HEK293T (cell line): ENCODE data around the gene MFAP2.
"Not testable (repeated sequence)": the region's sequence is repeated elsewhere in the genome, so short reads cannot be mapped to it uniquely, and the experiment has no call there.

Source experiments
- CTCF ChIA-PET: fragments of 350-600 bp; formaldehyde crosslinking; extraction: SDS; loops from one replicate; lab custom pipeline; 2021; ENCODE audit warnings: antibody characterized with exemption, inconsistent platforms; lab: Yijun Ruan, JAX
- POLR2A ChIA-PET: fragments of 350-600 bp; formaldehyde crosslinking; extraction: SDS; loops from one replicate; lab custom pipeline; 2020; ENCODE audit warnings: antibody characterized with exemption, inconsistent platforms; lab: Yijun Ruan, JAX
- DNase-seq: peaks from one replicate; pipeline ENCODE4 v3.0.0; 2012; ENCODE audit warnings: mixed read lengths; ENCODE audit errors: extremely low spot score
- ARNT ChIP-seq: fragments of 450-650 bp; IDR thresholded peaks from 2 replicates; pipeline ENCODE4 v1.6.1; 2017; ENCODE audit warnings: mild to moderate bottlenecking
- BHLHE40 ChIP-seq: fragments of 450-650 bp; IDR thresholded peaks from 2 replicates; pipeline ENCODE4 v1.6.1; 2016; ENCODE audit warnings: mild to moderate bottlenecking, moderate library complexity, borderline replicate concordance
- CTBP1 ChIP-seq: fragments of 450-650 bp; IDR thresholded peaks from 2 replicates; pipeline ENCODE4 v1.6.1; 2016; ENCODE audit warnings: borderline replicate concordance
- ELF4 ChIP-seq: fragments of 450-650 bp; IDR thresholded peaks from 2 replicates; pipeline ENCODE4 v1.6.1; 2017; ENCODE audit warnings: antibody characterized with exemption
- FOXK2 ChIP-seq: fragments of 450-650 bp; IDR thresholded peaks from 2 replicates; pipeline ENCODE4 v1.6.1; 2016; ENCODE audit warnings: mild to moderate bottlenecking
- FOXM1 ChIP-seq: fragments of 450-650 bp; IDR thresholded peaks from 2 replicates; pipeline ENCODE4 v1.6.1; 2017; ENCODE audit warnings: mild to moderate bottlenecking, borderline replicate concordance
- HDGF ChIP-seq: fragments of 450-650 bp; IDR thresholded peaks from 2 replicates; pipeline ENCODE4 v1.6.1; 2017; ENCODE audit warnings: antibody characterized with exemption, borderline replicate concordance
- L3MBTL2 ChIP-seq: fragments of 450-650 bp; conservative IDR thresholded peaks from 2 replicates; pipeline ENCODE4 v1.6.1; 2016; ENCODE audit warnings: mild to moderate bottlenecking
- LEF1 ChIP-seq: fragments of 450-650 bp; IDR thresholded peaks from 2 replicates; pipeline ENCODE4 v1.6.1; 2017; ENCODE audit warnings: mild to moderate bottlenecking, borderline replicate concordance
- NFRKB ChIP-seq: fragments of 450-650 bp; IDR thresholded peaks from 2 replicates; pipeline ENCODE4 v1.6.1; 2016; ENCODE audit warnings: mild to moderate bottlenecking, moderate library complexity
- SP1 ChIP-seq: fragments of 450-650 bp; IDR thresholded peaks from 2 replicates; pipeline ENCODE4 v1.6.1; 2017
- SUZ12 ChIP-seq: fragments of 450-650 bp; IDR thresholded peaks from 2 replicates; pipeline ENCODE4 v1.6.1; 2016; ENCODE audit warnings: mild to moderate bottlenecking
- TARDBP ChIP-seq: fragments of 450-650 bp; IDR thresholded peaks from 2 replicates; pipeline ENCODE4 v1.6.1; 2016
- ZNF384 ChIP-seq: fragments of 450-650 bp; IDR thresholded peaks from 2 replicates; pipeline ENCODE4 v1.6.1; 2016
- TF ChIP-seq, protein P1 (sequence below): fragments of 450-650 bp; IDR thresholded peaks from 2 replicates; pipeline ENCODE4 v1.6.1; 2016

Gene MFAP2

DNA sequence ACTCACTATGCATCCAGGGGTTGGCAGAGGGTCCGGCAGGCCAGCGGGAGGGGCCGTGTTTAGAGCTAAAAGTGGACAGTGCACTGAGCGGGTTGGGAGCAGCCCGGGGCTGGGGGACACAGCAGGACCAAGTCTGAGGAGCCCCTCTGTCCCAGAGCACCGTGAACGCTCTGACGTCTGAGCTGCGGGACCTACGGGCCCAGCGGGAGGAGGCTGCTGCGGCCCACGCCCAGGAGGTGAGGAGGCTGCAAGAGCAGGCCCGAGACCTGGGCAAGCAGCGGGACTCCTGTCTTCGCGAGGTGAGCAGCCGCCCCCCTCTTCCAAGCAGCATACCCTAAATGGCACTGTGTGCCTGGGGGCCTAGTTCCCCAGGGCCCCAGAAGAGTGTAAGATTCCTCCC, 25.8 kb downstream of the MFAP2 start:
- ChIA-PET CTCF (no interaction called here), POLR2A (no interaction called here)
- TF ChIP-seq, protein P1, sequence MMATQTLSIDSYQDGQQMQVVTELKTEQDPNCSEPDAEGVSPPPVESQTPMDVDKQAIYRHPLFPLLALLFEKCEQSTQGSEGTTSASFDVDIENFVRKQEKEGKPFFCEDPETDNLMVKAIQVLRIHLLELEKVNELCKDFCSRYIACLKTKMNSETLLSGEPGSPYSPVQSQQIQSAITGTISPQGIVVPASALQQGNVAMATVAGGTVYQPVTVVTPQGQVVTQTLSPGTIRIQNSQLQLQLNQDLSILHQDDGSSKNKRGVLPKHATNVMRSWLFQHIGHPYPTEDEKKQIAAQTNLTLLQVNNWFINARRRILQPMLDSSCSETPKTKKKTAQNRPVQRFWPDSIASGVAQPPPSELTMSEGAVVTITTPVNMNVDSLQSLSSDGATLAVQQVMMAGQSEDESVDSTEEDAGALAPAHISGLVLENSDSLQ, result no peak
- TF ChIP-seq ELF4, result no peak
- TF ChIP-seq ARNT, result no peak
- TF ChIP-seq SP1, result no peak
- no peak for TF ChIP-seq HDGF
- no peak for TF ChIP-seq L3MBTL2
- no peak for TF ChIP-seq SUZ12
- TF ChIP-seq CTBP1, result no peak
- TF ChIP-seq FOXM1, result no peak
- no peak for TF ChIP-seq TARDBP
- DNase-seq, result no peak

DNA sequence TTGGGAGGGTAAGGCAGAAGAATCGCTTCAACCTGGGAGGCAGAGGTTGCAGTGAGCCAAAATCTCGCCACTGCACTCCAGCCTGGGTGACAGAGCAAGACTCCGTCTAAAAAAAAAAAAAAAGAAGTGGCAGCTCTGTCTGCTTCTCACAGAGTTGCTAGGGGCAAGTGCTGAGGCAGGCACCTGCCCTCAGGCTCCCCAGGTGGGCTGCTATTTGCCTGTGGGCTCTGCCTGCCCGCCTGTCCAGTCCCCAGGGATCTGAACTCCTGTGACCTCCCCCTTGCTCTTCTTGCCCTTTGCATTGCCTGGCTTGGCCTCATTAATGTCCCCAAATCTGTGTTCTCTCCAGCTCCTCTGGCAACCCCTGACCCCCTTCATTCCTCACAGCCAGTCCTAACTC, 28.0 kb downstream of the MFAP2 start:
- ChIA-PET CTCF (interaction anchor here (0.7 to 1.5 kb wide), 7 partner anchors 8 to 331 kb away, joined by 3 to 18 read pairs (median 4); no protein-coding TSS in a partner anchor), POLR2A (interaction anchor here (1.1 kb wide), 1 partner anchor 8 kb away, joined by 6 read pairs; no protein-coding TSS in a partner anchor)
- not testable (repeated sequence) for DNase-seq

DNA sequence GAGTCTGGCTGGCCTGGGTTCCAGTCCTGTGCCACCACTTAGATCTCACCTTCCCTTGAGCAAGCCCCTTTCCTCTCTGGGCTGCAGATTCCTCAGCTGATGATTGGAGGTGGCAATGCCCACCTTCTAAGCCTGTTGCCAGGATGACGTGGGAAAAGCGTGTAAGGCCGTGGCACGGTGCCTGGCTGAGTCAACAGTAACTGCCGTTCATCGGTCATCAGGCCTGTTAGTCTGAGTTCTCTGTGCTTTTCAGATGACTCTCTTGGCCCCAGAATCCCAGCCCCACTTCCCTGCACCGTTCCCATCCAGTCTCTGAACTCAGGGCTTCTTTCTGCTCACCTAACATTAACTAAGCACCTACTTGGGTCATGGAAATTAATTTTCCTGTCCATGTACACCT, 31.4 kb downstream of the MFAP2 start:
- POLR2A ChIA-PET, result interaction anchor here (2.5 kb wide), 1 partner anchor 43 kb away, joined by 8 read pairs; no protein-coding TSS in a partner anchor
- not testable (repeated sequence) for DNase-seq
- CTCF ChIA-PET, result interaction anchor here (3.1 kb wide), 1 partner anchor 327 kb away, joined by 19 read pairs; no protein-coding TSS in a partner anchor

DNA sequence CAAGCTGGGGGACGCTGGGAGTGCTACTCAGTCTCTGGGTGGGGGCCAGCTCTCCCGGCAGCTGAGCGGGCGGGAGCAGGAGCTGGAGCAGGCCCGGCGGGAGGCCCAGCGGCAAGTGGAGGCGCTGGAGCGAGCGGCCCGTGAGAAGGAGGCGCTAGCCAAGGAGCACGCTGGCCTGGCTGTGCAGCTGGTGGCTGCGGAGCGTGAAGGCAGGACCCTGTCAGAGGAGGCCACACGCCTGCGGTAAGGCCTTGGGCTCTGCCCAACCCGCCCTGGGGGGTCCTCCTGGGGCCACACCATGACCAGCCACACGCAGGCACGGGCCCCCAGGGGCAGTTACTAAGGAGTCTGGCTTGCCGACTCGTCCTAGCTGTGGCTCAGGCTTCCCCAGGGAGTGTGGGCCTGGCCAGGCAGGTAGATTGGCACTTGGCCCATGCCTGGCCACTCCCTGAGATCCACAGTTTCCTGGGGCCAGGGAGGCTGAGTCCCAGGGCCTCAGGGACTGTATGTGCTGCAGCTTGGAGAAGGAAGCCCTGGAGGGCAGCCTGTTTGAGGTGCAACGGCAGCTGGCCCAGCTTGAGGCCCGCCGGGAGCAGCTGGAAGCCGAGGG, 32.0 kb downstream of the MFAP2 start:
- not testable (repeated sequence) for DNase-seq
- ChIA-PET POLR2A (interaction anchor here (2.5 kb wide), 1 partner anchor 43 kb away, joined by 8 read pairs; no protein-coding TSS in a partner anchor), CTCF (interaction anchor here (1.0 to 3.1 kb wide), 2 partner anchors 327 to 339 kb away, joined by 4 to 19 read pairs; no protein-coding TSS in a partner anchor)

DNA sequence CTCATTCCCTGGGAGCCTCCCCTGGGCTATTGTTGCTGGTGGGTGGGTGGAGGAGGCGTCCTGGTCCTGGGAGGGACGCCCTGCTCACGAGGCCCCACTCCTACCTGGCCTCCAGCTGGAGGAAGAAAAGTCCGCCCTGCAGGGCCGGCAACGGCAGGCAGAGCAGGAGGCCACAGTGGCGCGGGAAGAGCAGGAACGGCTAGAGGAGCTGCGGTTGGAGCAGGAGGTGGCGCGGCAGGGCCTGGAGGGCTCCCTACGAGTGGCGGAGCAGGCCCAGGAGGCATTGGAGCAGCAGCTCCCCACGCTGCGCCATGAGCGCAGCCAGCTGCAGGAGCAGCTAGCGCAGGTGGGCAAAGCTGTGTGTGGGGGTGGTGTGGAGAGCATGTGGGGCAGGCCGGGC, 33.8 kb downstream of the MFAP2 start:
- DNase-seq, result no peak
- TF ChIP-seq FOXM1, result no peak
- no peak for TF ChIP-seq LEF1
- TF ChIP-seq, protein P1, result no peak
- no peak for TF ChIP-seq SUZ12
- TF ChIP-seq L3MBTL2, result no peak
- no peak for TF ChIP-seq HDGF
- no peak for TF ChIP-seq TARDBP
- no peak for TF ChIP-seq NFRKB
- TF ChIP-seq BHLHE40, result no peak
- no peak for TF ChIP-seq ZNF384
- TF ChIP-seq FOXK2, result no peak
- POLR2A ChIA-PET, result interaction anchor here (1.2 to 2.5 kb wide), 2 partner anchors 31 to 41 kb away, joined by 3 to 8 read pairs; no protein-coding TSS in a partner anchor
- CTCF ChIA-PET, result interaction anchor here (0.9 to 3.1 kb wide), 2 partner anchors 230 to 325 kb away, joined by 3 to 19 read pairs; no protein-coding TSS in a partner anchor

DNA sequence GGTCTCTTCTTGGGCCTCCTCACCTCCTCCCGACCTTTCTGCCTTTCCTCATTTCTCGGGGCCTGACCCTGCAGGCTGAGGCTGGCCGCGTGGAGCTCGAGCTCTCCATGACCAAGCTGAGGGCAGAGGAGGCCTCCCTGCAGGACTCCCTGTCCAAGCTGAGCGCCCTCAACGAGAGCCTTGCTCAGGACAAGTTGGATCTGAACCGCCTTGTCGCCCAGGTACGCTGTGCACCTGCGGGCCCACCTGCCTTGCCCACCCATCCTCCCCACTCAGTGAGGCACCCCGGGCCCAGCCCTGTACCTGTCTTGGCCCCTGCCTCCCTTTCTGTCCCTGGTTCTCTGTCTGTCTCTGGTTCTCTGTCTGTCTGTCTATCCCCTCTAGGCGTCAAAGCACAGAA, 34.2 kb downstream of the MFAP2 start:
- not testable (repeated sequence) for DNase-seq
- ChIA-PET POLR2A (interaction anchor here (1.2 kb wide), 1 partner anchor 31 kb away, joined by 3 read pairs; no protein-coding TSS in a partner anchor), CTCF (interaction anchor here (3.1 kb wide), 1 partner anchor 325 kb away, joined by 19 read pairs; no protein-coding TSS in a partner anchor)

DNA sequence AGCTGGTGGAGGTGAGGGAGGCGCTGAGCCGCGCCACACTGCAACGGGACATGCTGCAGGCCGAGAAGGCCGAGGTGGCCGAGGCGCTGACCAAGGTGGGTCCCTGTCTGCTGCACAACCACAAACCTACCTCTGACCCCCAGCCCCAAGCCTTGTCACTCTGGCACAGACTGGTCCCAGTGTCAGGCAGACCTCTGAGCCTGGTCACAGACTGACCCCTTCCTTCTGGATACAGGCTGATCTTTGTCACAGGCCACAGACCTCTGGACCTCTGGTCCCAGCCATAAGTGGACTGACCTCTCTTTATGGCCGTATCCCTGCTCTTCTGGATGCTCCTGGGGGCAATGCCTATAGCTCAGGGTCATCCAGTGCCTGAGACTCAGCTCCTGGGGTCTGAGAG, 34.9 kb downstream of the MFAP2 start:
- CTCF ChIA-PET, result interaction anchor here (0.8 kb wide), 1 partner anchor 325 kb away, joined by 4 read pairs; no protein-coding TSS in a partner anchor

DNA sequence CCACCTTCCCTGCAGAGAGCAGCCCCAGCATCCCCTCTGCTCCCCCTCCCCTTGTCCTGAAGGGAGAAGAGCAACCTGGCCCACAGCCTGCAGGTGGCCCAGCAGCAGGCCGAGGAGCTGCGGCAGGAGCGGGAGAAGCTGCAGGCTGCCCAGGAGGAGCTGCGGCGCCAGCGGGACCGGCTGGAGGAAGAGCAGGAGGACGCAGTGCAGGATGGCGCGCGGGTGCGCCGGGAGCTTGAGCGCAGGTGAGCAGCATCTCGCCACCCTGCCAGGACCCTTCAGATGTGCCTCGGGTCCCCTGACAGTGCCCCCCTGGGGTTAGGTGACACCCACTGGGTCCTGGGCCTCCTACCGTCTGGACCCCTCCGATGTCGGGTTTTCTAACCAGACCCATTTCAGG, 36.4 kb downstream of the MFAP2 start:
- ChIA-PET CTCF (no interaction called here), POLR2A (no interaction called here)
- DNase-seq, result no peak
- TF ChIP-seq SUZ12 (no peak), SP1 (no peak), L3MBTL2 (no peak), HDGF (no peak)

More for the DNA sequence above, 34.9 kb downstream of the MFAP2 start:
- DNase-seq, POLR2A ChIA-PET: not testable (repeated sequence)

DNA sequence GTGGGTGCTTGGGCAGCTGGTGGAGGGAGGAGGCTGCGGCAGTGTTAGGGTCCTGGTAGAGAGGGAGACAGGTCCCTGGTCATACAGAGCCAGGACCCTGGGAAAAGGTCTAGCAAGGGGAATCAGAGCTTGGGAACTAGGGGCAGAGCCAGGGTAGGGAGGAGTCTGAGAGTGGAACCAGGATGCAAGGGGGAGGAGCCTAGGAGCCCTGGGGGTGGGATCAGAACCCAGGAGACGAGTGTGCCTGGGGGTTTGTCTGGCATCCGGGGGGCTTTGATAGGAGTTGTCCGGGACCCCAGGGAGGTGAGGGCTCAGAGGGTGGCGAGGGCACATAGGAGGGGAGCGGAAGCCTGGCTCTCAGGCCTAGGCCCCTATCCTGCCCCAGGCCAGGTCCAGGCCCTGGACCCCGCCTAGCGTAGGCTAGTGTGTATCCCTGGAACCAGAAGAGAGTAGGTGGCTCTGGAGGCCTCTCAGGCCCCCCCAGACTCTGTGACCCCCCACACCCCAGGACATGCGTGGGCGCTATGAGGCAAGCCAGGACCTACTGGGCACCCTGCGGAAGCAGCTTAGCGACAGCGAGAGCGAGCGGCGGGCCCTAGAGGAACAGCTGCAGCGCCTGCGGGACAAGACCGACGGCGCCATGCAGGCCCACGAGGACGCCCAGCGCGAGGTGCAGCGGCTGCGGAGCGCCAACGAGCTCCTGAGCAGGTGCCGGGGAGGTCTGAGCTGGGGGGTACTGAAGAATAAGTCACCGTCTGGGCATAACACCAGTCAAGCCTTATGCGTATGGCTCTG, 40.8 kb downstream of the MFAP2 start:
- POLR2A ChIA-PET, DNase-seq, CTCF ChIA-PET: not testable (repeated sequence)
